Spinal cord (tissue), 10 donors: ENCODE results near the gene DEDD. TPM values are rescaled to one million over a fixed set of nuclear protein-coding genes. Genes with fewer than 3 reads are reported as not detected.

Experiments used
- DNase-seq, 6 donors: peaks; one replicate each; pipeline versions ENCODE4 v3.0.0 to v3.0.0-alpha.2; 2013 to 2015; ENCODE audit warnings: low spot score in 6 of 6, low read depth in 4 of 6
- H3K27ac ChIP-seq: one replicate; pipeline ENCODE4 v1.5.1; 2013; ENCODE audit warnings: low read depth, low read length, control low read depth
- H3K27me3 ChIP-seq: one replicate; pipeline ENCODE4 v1.6.1; 2013; ENCODE audit warnings: low read length; ENCODE audit not compliant: control insufficient read depth, insufficient read depth
- H3K36me3 ChIP-seq: one replicate; pipeline ENCODE4 v1.6.1; 2013; ENCODE audit warnings: low read length; ENCODE audit not compliant: control insufficient read depth, insufficient read depth
- H3K4me1 ChIP-seq: one replicate; pipeline ENCODE4 v1.6.1; 2013; ENCODE audit warnings: low read length; ENCODE audit not compliant: control insufficient read depth, insufficient read depth
- H3K4me3 ChIP-seq: one replicate; pipeline ENCODE4 v1.5.1; 2013; ENCODE audit warnings: low read depth, low read length, control low read depth
- H3K9me3 ChIP-seq: one replicate; pipeline ENCODE4 v1.6.1; 2013; ENCODE audit warnings: low read length; ENCODE audit not compliant: control insufficient read depth, insufficient read depth
- WGBS: methylation state at CpG from one replicate; pipeline ENCODE4 v1.1.5; 2013; ENCODE audit warnings: missing lambda C conversion rate; ENCODE audit not compliant: insufficient coverage; 5-methylcytosine and 5-hydroxymethylcytosine counted together
- long read RNA-seq, 4 donors: transcript quantifications; one replicate each; lab custom pipeline, GENCODE V29; 2026
- polyA plus RNA-seq, 2 donors: library from polyadenylated mRNA; unstranded; fragments of 120-200 nt; gene quantifications; one replicate each; pipeline ENCODE4 v1.2.1, GENCODE V29; 2013; ENCODE audit not compliant: insufficient read length in 2 of 2
- total RNA-seq, 2 donors: library from RNA; depleted of rRNA in 1 of 2; stranded (reverse); fragments of 120-200 nt in 1 of 2; fragments of >200 nt in 1 of 2; gene quantifications; one replicate each; pipeline versions ENCODE4 v1.2.3 to v1.2.4, GENCODE V29; 2013 to 2014
- donor health status: healthy.

Gene DEDD
- total RNA-seq (10 to 100 TPM; 16.3 to 20.2 TPM), polyA plus RNA-seq (10 to 100 TPM; 55.1 to 61.5 TPM)
- long read RNA-seq, donor 1, transcript DEDD-202 (6 exons, 2,345 nt): major isoform, 8 of 14 reads
- long read RNA-seq, donor 1, partial matches to known transcripts: 5 of 14 reads
- long read RNA-seq, donor 1, other reads (novel, unspliced or antisense): 0 of 14 reads
- long read RNA-seq, donor 2, partial matches to known transcripts: 0 of 2 reads
- long read RNA-seq, donor 2, other reads (novel, unspliced or antisense): 0 of 2 reads
- long read RNA-seq, donor 3, partial matches to known transcripts: 14 of 19 reads
- long read RNA-seq, donor 3, other reads (novel, unspliced or antisense): 5 of 19 reads
- long read RNA-seq, donor 4, transcript DEDD-202 (6 exons, 2,345 nt): major isoform, 6 of 7 reads
- long read RNA-seq, donor 4, partial matches to known transcripts: 0 of 7 reads
- long read RNA-seq, donor 4, other reads (novel, unspliced or antisense): 0 of 7 reads

DNA sequence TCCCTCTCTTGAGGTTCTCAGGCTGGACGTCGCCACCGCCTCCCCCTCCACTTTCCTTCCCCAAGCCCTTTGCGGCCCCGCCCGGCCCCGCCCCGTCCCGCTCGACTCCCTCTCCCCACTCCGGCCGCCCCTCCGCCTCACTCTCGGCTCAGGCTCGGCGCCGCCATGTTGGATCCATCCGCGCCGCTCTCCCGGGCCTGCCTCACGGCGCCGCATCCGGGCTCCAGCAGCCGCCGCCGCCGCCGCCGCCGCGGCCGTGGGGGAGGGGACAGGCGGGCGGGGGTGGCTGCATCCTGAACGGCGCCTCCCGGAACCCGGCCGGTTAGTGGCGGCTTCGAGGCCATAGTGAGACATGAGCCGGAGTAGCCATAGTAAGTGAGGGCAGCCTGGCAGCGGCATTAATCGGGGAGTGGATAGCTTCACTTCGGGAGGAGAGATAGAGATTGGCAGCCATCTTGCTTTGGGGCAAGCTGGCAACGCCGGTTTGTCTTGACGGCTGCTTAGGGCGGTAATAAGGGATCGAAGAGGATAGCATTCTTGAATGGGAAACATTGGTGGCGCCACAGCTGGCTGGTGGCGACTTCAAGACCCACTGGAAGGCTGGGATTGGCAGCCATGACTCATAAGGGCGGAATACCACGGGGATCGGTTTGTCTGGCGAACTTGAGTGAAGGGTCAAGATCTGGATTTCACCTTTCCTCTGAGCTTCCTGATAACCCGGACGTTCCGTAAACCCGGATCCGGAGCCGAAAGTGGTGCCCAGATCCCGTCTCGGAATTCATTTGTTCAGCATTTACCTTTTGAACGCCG, at the start of gene DEDD:
DEDD (minus strand) TSS at position 258 of the 810 bp plus-strand sequence. CDS start 8,205 bp downstream, outside the sequence.
- no peaks in the 10 kb centered on the region for H3K27me3 ChIP-seq
- peaks cover 16% of the 10 kb centered on the region for H3K36me3 ChIP-seq
- DNase-seq: peak; percentile 87 to 99 (median 94)
- peaks cover 10% of the 10 kb centered on the region for H3K4me1 ChIP-seq
- under 1% methylated on average over 62 of the region's 68 CpGs for WGBS
- H3K4me3 ChIP-seq: peak within 1 kb of the TSS; percentile 95
- peak within 1 kb of the TSS; percentile 92 for H3K27ac ChIP-seq
- H3K9me3 ChIP-seq: no peaks in the 10 kb centered on the region

GRCh38 chr1:161182214-161182613, 49.7 kb upstream of the DEDD start:
- Histone ChIP-seq H3K27ac (no peak overlapping the region), H3K36me3 (no peaks in the 10 kb centered on the region), H3K4me1 (peaks cover 5% of the 10 kb centered on the region), H3K9me3 (no peaks in the 10 kb centered on the region), H3K4me3 (no peak overlapping the region), H3K27me3 (no peaks in the 10 kb centered on the region)
- DNase-seq: no peak
- 100% methylated on average over 1 of the region's 1 CpG for WGBS

DNA sequence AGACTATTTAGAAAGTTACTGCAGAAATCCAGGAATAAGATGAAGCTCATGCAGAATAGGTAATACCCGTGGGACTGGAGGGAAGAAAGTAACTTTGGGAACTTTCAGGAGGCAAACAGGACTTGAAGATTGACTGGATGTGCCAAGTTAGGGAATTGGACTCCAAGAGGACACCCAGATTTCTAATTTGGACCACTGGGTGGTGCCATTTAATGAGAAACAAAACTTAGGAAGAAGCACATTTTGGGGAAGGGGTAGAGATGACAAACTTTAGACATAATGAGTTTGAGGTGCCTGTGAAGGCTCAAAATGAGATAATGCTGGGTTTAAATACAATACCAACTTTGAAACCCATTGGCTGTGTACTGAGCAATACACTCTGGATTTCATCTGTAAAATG, 48.2 kb upstream of the DEDD start:
- 53% methylated on average over 1 of the region's 1 CpG for WGBS
- Histone ChIP-seq H3K4me1 (peaks cover 13% of the 10 kb centered on the region), H3K9me3 (no peaks in the 10 kb centered on the region)

GRCh38 chr1:161179698-161180097, 47.2 kb upstream of the DEDD start:
- Histone ChIP-seq H3K36me3 (peaks cover 15% of the 10 kb centered on the region), H3K27me3 (no peaks in the 10 kb centered on the region), H3K4me1 (peaks cover 13% of the 10 kb centered on the region), H3K9me3 (no peaks in the 10 kb centered on the region), H3K4me3 (no peak overlapping the region), H3K27ac (no peak overlapping the region)
- no peak for DNase-seq
- 100% methylated on average over 2 of the region's 3 CpGs for WGBS

More for the DNA sequence above, 48.2 kb upstream of the DEDD start:
- DNase-seq: peak in 1 of 6 donors; percentile 28
- no peak overlapping the region for H3K4me3 ChIP-seq
- H3K27me3 ChIP-seq: no peaks in the 10 kb centered on the region
- no peak overlapping the region for H3K27ac ChIP-seq
- H3K36me3 ChIP-seq: peaks cover 6% of the 10 kb centered on the region

GRCh38 chr1:161177936-161178244, 45.4 kb upstream of the DEDD start:
- Histone ChIP-seq H3K9me3 (no peaks in the 10 kb centered on the region), H3K4me1 (peaks cover 13% of the 10 kb centered on the region), H3K4me3 (peak overlapping the region; percentile 91), H3K27me3 (no peaks in the 10 kb centered on the region), H3K27ac (peak overlapping the region; percentile 75), H3K36me3 (peaks cover 28% of the 10 kb centered on the region)
- 17% methylated on average over 1 of the region's 9 CpGs for WGBS
- no peak for DNase-seq

DNA sequence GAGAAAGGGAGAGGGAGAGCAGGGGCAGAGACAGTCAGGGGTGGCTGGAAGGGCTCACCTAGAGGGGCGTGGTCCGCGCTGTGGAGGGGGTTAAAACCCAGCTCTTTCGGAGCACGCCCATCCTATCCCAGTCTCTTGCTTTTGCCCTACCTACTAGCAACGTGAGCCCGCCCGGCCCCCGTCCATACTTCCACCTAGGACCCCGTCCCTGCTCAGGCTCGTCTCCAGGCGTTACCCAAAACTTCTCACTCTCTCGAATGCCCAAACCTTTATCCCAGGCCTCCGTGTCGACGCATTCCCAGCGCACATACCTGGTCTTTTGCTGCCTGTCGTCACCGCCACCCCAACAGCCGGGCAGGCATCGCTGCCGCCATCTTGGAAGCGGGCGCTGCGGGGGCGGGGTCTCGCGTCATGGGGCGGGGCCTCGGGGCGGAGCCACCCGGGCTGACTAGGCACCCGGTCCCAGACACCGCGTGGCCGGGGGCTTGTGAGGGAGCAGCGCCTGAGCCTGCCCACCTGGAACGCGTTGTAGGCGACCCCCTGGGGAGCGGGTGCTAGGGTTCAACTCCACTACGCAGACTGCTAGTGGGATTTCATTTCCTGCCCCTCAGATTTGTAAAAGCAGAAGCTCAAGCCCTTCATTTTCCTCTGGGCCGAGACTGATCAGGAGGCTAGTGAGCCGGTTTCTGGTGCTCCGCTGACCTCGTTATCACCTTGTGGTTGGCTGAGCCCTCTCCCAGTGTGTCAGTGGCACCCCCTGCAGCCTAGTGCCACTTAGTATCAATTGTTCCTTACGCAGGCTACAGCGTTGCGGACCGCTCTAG, 44.9 kb upstream of the DEDD start, which contains the start of gene B4GALT3:
B4GALT3 (minus strand) TSS at position 396 of the 824 bp plus-strand sequence. CDS start 1,447 bp downstream, outside the sequence.
- no peaks in the 10 kb centered on the region for H3K27me3 ChIP-seq
- peak within 1 kb of the TSS; percentile 91 for H3K4me3 ChIP-seq
- H3K9me3 ChIP-seq: no peaks in the 10 kb centered on the region
- WGBS: under 1% methylated on average over 45 of the region's 50 CpGs
- peaks cover 34% of the 10 kb centered on the region for H3K36me3 ChIP-seq
- H3K4me1 ChIP-seq: peaks cover 13% of the 10 kb centered on the region
- peak within 1 kb of the TSS; percentile 75 for H3K27ac ChIP-seq
- peak in 5 of 6 donors; percentile 71 to 96 (median 82) for DNase-seq

DNA sequence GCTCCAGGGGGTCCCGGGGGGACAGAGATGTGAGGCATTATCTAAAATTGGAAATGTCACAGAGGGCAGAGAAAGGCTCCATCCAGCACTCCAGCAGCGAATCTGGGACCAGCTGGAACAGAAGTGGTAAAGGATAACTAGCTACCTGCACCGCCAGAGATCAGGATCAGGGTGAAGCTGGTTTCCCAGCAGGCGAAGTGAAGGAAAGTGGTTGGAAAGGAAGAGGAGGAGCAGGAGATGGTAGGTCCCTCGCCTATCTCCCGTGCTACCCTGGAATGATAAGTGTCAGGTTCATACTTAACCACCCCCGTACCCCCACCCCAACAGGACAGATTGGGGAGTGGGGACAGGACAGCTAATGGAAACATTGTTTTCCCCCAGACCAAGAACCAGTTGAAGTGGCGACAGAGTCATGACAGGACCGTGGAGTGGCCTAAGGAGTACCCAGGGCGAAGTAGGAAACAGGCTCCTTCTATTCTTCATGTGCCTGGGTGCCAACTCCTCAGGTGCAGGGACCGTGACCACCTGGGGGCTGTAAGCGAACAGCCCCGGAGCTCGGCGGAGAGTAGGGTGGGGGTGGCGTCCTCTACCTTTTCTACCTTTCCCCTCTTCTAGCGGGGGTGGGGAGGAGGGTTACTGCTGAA, 44.1 kb upstream of the DEDD start:
- H3K9me3 ChIP-seq: no peaks in the 10 kb centered on the region
- DNase-seq: no peak
- WGBS: 37% methylated on average over 6 of the region's 17 CpGs

GRCh38 chr1:161175771-161176453, 43.4 kb upstream of the DEDD start:
- Histone ChIP-seq H3K27ac (no peak overlapping the region), H3K9me3 (no peaks in the 10 kb centered on the region), H3K27me3 (no peaks in the 10 kb centered on the region), H3K4me3 (peak overlapping the region; percentile 91), H3K4me1 (peaks cover 13% of the 10 kb centered on the region), H3K36me3 (peaks cover 48% of the 10 kb centered on the region)
- no peak for DNase-seq
- WGBS: 89% methylated on average over 10 of the region's 10 CpGs

More for the DNA sequence above, 44.1 kb upstream of the DEDD start:
- Histone ChIP-seq H3K4me3 (peak overlapping the region; percentile 91), H3K4me1 (peaks cover 13% of the 10 kb centered on the region), H3K36me3 (peaks cover 41% of the 10 kb centered on the region), H3K27me3 (no peaks in the 10 kb centered on the region), H3K27ac (peak overlapping the region; percentile 75)
